DMS 273 (cell line): ENCODE results near the gene CSKMT.
"Not testable (repeated sequence)": the region's sequence is repeated elsewhere in the genome, so short reads cannot be mapped to it uniquely, and the experiment has no call there.

Experiments used
- DNase-seq: peaks from one replicate; lab custom pipeline; 2025; ENCODE audit not compliant: unreplicated experiment; lab: John Stamatoyannopoulos, UW

The CSKMT gene

DNA sequence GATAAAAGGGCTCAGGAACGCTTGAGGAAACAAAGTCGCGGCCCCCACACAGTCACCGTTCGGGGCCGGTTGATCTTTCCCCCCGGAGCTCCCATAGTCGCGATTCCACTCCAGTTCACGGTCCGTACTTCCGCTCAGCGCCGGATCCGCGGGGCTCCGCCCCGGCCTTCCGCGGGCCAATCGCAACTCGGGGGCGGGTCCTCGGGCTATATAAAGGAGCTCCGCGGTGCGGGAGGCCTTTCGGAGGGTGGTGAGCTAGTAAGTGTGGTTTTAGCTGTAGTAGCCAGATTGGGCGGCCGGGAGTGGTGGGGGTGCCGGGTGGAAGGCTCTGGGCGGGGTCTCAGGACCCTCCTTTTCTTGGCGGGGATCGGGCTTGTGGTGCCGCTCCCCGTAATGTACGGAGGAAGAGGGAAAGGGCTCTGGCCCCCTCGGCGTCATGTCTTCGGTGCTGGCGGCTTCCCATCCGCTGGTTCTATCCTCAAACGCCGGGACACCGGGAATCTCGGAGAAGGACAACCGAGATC lies at the start of gene CSKMT, which contains the start of gene C11orf98:
Gene CSKMT, plus strand, starts transcription at position 238 of the 524 bp plus-strand sequence. CDS start 568 bp downstream, outside the sequence.
Gene C11orf98, minus strand, starts transcription at position 136 of the 524 bp plus-strand sequence. Its CDS starts 41 bp downstream, at position 95.
- DNase-seq: peak; percentile 95

DNA sequence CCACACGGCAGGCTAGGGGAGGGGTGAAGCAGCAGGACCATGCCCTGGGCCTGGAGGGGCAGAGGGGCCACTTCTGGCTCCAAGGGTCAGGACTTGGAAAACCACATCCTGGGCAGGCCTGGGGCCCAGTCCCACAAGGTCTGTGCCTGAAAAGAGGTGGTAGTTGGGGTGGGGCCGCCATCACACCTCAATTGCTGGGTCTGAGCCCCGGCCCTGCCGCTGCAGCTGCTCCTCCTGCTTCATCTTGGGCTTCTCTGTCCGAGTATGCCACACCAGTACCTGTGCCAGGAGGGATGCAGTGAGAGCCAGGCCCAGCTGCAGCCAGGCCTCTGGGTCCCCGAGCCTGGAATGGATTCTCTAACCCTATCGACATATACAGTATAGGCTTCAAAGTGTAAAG lies 49.6 kb upstream of the CSKMT start:
- no peak for DNase-seq

- DNase-seq: not testable (repeated sequence)
These were observed 48.2 kb upstream of the CSKMT start for GRCh38 chr11:62616957-62617356.

DNA sequence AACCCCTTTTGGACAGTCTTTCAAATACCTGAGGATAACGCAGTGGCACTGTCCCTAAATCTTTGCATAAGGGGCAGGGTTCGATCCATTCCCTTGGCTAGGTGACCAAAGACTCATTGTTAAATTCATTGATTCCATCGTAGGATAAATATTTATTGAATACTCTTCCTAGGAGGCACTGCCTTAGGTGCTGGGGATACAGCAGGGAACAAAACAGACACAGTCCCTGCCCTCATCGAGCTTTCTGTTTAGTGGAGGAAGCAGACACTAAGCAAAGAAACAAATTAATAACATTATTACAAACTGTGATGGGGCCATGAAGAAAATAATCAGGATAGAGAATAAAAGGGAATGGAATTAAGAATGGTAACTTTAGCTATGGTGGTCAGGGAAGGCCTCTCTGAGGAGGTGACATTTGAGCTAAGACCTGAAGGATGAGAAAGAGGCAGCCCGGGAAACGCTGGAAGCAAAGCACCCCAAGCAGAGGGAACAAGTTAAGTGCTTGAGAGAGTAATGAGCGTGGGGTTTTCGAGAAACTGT lies 44.0 kb upstream of the CSKMT start:
- no peak for DNase-seq

DNA sequence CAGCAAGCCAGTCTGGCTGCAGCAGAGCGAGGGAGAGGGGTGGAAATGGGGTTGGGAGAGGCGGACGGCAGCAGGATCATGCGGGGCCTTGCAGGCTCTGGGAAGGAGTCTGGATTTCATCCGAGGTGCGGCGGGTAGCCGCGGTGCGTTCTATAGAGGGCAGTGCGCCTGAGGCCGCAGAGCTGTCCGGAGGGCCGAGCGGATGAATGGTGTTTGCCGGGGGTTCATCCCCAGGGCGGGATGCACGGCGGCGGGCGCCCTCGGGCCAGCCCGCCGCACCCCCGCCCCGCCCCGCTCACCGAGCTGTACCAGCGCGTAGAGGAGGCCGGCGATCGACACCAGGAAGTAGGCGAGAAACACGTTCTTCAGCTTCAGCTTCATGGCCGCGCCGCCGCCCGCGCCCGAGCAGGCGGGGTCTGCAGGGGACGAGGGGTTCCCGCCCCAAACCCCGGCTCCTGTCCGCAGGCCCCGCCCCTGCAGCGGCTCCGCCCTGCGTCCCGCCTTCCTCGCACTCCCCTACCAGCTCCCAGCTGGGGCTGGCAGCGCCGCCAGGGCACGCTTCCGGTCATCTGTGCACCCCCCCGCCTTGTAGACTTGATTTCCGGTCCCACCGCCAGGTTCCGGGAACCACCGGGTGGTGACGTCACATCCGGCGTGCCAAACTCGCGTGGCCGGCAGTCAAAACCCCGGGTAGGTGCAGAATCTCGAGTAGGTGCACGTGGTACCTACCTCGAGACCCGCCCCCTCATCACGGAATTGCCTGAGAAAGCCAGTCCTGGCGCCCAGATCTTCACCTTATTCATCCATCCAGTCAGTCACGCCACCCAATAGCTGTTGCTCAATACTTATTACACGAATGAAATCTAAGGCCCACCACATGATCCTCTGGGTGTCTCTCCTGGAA lies 43.3 kb upstream of the CSKMT start, which contains the start of gene B3GAT3:
Gene B3GAT3, minus strand, starts transcription at position 420 of the 904 bp plus-strand sequence. Its CDS starts 39 bp downstream, at position 381.
- DNase-seq: peak; percentile 96

DNA sequence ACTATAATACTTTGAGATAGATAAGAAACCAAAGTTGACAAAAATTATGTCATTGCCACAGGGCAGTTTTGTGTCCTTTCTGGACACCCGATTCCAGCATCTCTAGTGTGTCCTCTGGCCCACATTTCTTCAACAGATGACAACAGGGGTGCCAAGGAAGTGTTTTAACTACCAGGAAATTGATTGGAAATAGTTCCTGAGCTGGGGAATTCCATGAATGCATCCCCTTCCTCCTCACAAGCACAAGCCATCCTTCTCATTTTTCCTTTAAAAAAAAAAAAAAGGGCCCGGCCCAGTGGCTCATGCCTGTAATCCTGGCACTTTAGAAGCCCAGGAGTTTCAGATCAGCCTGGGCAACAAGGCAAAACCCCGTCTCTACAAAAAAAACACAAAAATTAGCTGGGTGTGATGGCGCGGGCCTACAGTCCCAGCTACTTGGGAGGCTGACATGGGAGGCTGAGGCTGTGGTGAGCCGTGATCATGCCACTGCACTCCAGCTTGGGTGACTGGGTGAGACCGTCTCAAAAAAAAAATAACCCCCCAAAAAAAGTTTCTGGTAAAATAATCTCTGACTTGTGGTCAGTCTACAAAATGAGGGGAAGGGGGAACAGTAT lies 42.5 kb upstream of the CSKMT start:
- no peak for DNase-seq

GRCh38 chr11:62627713-62628112 lies 37.4 kb upstream of the CSKMT start:
- no peak for DNase-seq

- DNase-seq: no peak
These were observed 32.6 kb upstream of the CSKMT start for GRCh38 chr11:62632492-62632891.

- no peak for DNase-seq
These were observed 20.9 kb upstream of the CSKMT start for GRCh38 chr11:62644220-62644619.

DNA sequence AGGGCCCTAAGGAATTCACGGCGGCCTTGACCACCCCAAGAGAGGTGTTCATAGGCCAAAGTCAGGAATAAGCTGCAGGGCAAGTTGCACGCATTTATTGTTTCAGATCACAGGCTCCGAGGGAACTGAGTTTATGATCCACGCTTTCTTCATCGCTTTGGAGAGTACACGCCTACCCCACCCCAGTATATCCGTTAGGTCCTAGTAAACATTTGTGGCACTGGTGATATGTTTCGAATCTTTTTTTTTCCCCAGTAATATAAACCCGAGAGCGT lies 19.5 kb upstream of the CSKMT start:
- DNase-seq: no peak

- peak; percentile 98 for DNase-seq
These were observed 18.9 kb upstream of the CSKMT start, which contains the start of gene GANAB for GRCh38 chr11:62645946-62646824. Gene GANAB (minus strand): TSS chr11:62646613. CDS start chr11:62646599, 14 bp downstream.

GRCh38 chr11:62646825-62647608 lies 18.1 kb upstream of the CSKMT start:
- no peak for DNase-seq

GRCh38 chr11:62647609-62648005 lies 17.5 kb upstream of the CSKMT start:
- no peak for DNase-seq

DNA sequence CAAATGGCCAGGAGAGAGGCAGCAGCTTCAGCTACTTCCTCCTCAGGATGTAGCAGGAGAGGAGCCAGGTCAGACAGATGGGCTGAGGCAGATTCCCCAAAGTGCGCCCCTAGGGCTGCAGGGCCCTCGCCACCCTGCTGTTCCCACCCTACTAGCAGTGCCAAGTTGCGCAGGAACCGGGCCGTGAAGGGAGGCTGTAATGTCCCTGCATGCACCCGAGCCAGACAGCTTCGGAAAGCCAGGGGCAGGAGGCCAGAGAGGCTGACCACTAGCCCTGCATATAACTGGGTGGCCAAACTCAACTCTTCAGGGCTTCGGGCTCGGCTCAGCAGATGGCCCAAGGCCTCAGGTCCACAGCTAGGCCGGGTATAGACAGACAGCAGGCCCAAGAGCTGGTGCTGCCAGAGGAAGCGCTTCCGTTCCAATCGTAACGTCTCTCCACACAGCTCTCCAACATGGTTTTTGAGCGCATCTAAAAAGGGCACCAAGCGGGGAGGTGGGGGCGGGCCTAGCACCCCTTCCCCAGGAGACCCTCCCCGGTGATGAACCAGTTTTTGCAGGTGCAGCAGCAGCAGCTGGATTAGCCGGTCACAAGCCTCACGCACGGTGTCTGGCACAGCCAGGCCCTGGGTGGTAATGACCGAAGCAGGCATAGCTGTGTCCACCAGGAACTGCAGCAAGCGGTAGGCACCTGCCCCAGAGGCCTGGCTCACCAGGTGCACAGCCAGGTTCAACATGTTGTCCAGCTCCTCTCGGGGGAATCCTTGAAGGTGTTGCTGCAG lies 16.7 kb upstream of the CSKMT start:
- peak; percentile 11 for DNase-seq

GRCh38 chr11:62648967-62649364 lies 16.1 kb upstream of the CSKMT start:
- DNase-seq: no peak

DNA sequence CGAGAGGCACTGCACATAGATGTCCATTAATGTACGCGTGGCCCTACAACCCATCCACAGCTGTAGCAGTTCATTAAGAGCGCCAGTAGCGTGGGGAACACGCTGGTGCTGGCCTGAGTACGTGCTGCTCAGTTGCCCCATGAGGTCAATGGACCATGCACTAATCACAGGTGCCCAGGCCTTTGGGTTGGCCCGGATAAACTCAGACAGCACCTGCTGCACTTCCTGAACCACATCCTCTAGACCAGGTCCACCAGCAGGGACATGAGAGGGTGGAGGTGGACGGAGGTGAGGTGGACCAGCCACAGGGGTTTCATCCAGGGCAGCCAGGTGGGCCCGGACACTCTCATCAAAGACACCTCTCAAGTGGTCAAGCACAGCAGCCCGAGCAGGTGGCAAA lies 15.6 kb upstream of the CSKMT start:
- DNase-seq: no peak

- not testable (repeated sequence) for DNase-seq
These were observed 14.8 kb upstream of the CSKMT start for GRCh38 chr11:62650283-62650682.

DNA sequence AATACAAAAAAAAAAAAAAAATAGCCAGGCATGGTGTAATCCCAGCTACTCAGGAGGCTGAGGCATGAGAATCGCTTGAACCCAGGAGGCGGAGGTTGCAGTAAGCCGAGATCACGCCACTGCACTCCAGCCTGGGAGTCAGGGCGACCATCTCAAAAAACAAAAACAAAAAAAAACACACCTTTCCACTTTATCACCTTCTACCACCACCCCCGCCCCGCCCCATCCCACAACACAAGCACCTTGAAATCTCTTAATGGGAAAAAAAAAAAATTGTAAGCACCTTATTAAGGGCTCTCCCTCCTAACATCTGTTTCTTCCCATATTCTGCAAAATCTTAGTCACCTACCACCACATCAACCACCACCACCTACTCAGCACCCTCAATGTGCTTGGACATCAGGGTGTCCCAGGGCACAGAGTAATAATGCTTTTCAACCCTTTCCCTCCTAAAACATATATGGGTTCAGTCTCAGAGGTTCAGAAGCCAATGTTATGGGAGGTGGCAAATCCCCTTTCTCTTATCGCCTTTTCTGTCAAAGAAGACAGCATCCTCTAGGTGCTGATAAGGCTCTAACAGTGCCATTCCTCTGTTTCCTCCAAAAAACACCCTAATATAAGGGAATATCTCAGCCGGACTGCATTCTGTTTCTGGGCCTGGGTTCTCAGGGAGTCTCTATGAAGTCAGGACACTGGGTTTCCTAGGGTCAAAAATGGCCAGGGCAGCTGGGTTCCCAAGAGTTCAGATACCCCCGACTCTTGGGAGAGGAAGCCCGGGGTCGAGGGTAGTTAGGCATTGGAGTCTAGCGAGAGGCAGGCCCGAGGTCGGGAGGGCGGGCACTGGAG lies 12.7 kb upstream of the CSKMT start:
- DNase-seq: no peak
